ENCODE results near the gene CYP2A13. TPM values are rescaled to one million over a fixed set of nuclear protein-coding genes. Genes with fewer than 3 reads are reported as not detected.
"Not testable (repeated sequence)": the region's sequence is repeated elsewhere in the genome, so short reads cannot be mapped to it uniquely, and the experiment has no call there.

CYP2A13 gene
- polyA plus RNA-seq, 1 donor (not counting 4 experiments of a cell fraction or from before 2014, with no cell fraction given) = not detected

DNA sequence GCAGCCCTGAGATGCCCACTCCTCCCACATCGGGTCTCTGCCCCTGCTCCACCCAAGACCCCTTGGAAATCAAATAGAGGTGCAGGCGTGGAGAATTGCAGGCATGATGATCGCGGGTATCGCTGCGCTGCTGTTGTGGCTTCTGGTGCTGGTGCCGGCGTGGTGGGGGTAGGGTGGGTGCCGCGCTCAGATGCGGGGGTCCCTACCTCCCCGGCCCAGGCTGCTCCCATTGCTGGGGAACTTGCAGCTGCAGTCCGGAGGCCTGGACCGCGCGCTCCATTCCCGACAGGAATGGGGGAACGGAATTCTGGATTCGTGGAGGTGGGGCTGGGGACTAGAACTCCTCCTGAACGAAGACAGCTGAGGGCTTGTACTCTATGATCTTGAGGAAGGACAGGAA lies 46.4 kb downstream of the CYP2A13 start:
- peaks cover 2% of the 10 kb centered on the region for H3K4me1 ChIP-seq (ENCODE audit: control insufficient read depth, extremely low read depth, insufficient read depth, low read length)
- no peaks in the 10 kb centered on the region for H3K79me2 ChIP-seq (ENCODE audit: control insufficient read depth, insufficient read depth, low read length)
- dilution Hi-C loops (cut with MboI; ENCODE audit: extremely low pct_ligation_motif_present, low sequenced_read_pairs) = no loop called here
- H3K4me3 ChIP-seq (ENCODE audit: control insufficient read depth in 2 of 3, extremely low read depth in 1 of 3, insufficient read depth in 2 of 3, low read depth in 1 of 3, low read length in 3 of 3) = no peak overlapping the region
- no peak for DNase-seq (ENCODE audit: low read depth, low spot score)
- no peak overlapping the region for H2AFZ ChIP-seq (ENCODE audit: control insufficient read depth, low read length)
- no peaks in the 10 kb centered on the region for H3K9me3 ChIP-seq (ENCODE audit: control insufficient read depth, low read depth, low read length)
- FAIRE-seq = no peak
- no peak overlapping the region for H3K4me2 ChIP-seq (ENCODE audit: control insufficient read depth, extremely low read depth, insufficient read depth, low read depth, low read length)
- H3K36me3 ChIP-seq (ENCODE audit: control insufficient read depth in 2 of 2, extremely low read depth in 1 of 2, insufficient read depth in 2 of 2, low read length in 2 of 2) = no peaks in the 10 kb centered on the region
- peaks cover 19% of the 10 kb centered on the region for H3K27me3 ChIP-seq (ENCODE audit: control insufficient read depth, extremely low read depth, insufficient read depth, low read length)
- H4K20me1 ChIP-seq (ENCODE audit: control insufficient read depth, extremely low read depth, insufficient read depth, low read length) = no peaks in the 10 kb centered on the region
- H3K9ac ChIP-seq (ENCODE audit: control insufficient read depth, extremely low read depth, insufficient read depth, low read length) = no peak overlapping the region
- TF ChIP-seq CTCF (optimal IDR thresholded peaks at IDR 0.05 in 1 of 3, IDR thresholded peaks at IDR 0.05 in 1 of 3, conservative IDR thresholded peaks at IDR 0.05 in 1 of 3; ENCODE audit: extremely low read depth in 1 of 3, insufficient read depth in 2 of 3, low read length in 3 of 3) (no peak), EZH2 (IDR thresholded peaks at IDR 0.05; ENCODE audit: low read length) (no peak)
- H3K27ac ChIP-seq (ENCODE audit: control insufficient read depth, insufficient read depth, low read length) = no peak overlapping the region
- no peaks in the 10 kb centered on the region for H3K9me1 ChIP-seq (ENCODE audit: control insufficient read depth, extremely low read depth, insufficient read depth, low read length)

GRCh38 chr19:41135390-41136384 lies 47.4 kb downstream of the CYP2A13 start:
- H3K9me1 ChIP-seq (ENCODE audit: control insufficient read depth, extremely low read depth, insufficient read depth, low read length); H4K20me1 ChIP-seq (ENCODE audit: control insufficient read depth, extremely low read depth, insufficient read depth, low read length); DNase-seq (ENCODE audit: low read depth, low spot score); H3K4me1 ChIP-seq (ENCODE audit: control insufficient read depth, extremely low read depth, insufficient read depth, low read length); H3K9me3 ChIP-seq (ENCODE audit: control insufficient read depth, low read depth, low read length); H3K79me2 ChIP-seq (ENCODE audit: control insufficient read depth, insufficient read depth, low read length); H3K27ac ChIP-seq (ENCODE audit: control insufficient read depth, insufficient read depth, low read length); H3K36me3 ChIP-seq (ENCODE audit: control insufficient read depth in 2 of 2, extremely low read depth in 1 of 2, insufficient read depth in 2 of 2, low read length in 2 of 2); dilution Hi-C loops (cut with MboI; ENCODE audit: extremely low pct_ligation_motif_present, low sequenced_read_pairs): not testable (repeated sequence)
- Histone ChIP-seq H3K27me3 (ENCODE audit: control insufficient read depth, extremely low read depth, insufficient read depth, low read length) (peaks cover 19% of the 10 kb centered on the region), H3K4me3 (ENCODE audit: control insufficient read depth in 2 of 3, extremely low read depth in 1 of 3, insufficient read depth in 2 of 3, low read depth in 1 of 3, low read length in 3 of 3) (peak overlapping the region; percentile 35 to 65 (median 40)), H3K9ac (ENCODE audit: control insufficient read depth, extremely low read depth, insufficient read depth, low read length) (peak overlapping the region; percentile 22), H2AFZ (ENCODE audit: control insufficient read depth, low read length) (peak overlapping the region; percentile 77), H3K4me2 (ENCODE audit: control insufficient read depth, extremely low read depth, insufficient read depth, low read depth, low read length) (peak overlapping the region; percentile 66)
- FAIRE-seq = peak; percentile 58

Measured in keratinocyte (primary cell).